Activated CD4-positive, alpha-beta T cell treated with anti-CD3 and anti-CD28 coated beads, Interleukin-2, amount 50 U/mL, for 4 hours (primary cell): ENCODE results near the gene FKRP.

Source experiments
- DNase-seq, 2 experiments: peaks; one replicate each; pipeline ENCODE4 v3.0.0-alpha.2; 2020

Gene FKRP

DNA sequence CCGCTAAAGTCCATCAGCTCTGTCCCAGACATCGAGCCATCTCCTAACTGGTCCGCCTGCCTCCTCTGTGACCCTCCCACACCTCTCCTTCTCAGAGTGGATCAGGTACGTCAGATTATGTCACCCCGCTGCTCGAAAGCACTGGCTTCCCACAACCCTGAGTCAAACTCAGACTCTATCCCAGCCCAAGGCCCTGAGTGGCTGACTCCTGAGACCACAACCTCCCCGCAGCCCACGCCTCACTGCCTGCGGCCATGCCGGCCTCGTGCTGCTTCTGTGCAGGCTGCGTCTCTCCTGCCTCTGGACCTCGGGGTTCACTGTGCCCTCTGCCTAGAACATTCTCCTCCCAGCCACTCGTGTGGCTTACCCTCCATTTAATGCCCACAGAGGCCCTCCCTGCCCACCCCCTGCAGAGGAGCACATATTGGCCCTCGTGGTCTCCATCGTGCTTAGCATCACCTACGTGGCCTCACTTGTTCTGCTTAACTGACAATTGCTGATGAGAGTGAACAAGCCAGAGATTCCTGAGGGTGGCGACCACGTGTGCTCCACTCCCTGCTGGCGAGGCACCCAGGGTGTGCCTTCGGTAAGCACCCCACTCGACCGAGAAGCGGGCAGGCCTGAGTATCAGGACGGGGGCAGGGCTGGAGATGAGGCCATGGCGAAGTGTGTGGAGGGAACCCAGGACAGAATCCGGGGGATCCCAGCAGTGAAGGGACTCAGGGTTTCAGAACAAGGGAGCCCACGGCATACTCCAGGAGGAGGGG lies 13.5 kb upstream of the FKRP start:
- DNase-seq, result no peak

DNA sequence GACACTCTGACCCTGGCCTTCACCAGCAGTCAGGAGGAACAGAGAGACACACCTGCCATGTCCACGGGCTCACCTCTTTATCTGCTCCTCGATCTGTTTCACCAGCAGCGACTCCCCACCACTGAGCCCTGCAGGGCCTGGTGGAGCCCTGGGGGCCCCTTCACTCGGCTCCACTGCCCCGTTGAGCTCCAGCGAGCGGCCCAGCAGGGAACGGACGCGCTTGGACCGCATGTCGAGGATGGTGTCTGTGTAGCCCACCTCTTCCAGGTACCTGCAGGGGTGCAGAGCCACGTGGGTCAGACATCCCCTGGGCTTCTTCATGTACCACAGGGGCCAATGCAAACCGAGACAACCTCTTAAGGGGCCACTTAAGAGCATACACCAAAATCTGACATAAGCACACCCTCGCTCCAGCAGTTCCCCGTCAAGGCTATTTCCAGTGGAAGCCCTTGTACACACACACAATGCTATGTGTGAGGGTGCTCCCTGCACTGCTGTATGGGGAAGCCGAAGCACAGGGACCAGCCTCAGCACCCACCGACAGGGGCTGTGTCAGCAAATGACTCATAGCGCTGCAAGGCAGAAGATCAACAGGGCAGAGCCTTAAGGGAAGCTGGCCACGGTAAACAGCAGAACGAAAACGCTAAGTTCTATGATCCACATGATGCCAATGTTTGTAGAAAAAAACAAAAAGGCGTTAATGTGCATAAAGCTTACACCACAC lies 12.7 kb upstream of the FKRP start:
- no peak for DNase-seq

DNA sequence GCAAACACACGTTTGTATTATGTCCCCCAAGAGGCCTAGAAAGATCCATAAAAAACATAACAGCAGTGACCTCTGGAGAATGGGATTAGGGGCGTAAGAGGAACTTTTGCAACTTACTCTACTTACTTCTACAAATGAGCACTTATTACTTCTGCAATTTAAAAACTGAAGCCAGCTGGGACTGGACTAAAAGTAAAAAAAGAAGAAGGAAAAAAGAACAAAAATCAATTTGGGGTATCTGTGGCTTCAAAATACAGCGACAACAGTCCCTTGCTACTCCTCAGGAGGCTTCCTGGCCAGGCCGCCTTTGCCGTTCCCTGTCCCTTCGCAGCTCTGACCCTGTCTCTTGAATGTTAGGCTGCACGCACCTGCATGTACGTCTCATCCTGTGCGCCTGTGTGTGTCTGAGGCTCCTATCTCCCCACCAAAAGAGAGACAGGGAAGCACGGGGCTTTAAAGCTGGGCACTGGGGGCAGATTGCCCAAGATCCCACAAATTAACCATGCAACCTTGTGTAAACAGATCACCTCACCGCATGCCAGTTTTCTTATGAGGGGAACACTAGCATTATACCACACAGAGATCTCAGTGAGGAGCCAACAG lies 12.1 kb upstream of the FKRP start:
- DNase-seq, result no peak

DNA sequence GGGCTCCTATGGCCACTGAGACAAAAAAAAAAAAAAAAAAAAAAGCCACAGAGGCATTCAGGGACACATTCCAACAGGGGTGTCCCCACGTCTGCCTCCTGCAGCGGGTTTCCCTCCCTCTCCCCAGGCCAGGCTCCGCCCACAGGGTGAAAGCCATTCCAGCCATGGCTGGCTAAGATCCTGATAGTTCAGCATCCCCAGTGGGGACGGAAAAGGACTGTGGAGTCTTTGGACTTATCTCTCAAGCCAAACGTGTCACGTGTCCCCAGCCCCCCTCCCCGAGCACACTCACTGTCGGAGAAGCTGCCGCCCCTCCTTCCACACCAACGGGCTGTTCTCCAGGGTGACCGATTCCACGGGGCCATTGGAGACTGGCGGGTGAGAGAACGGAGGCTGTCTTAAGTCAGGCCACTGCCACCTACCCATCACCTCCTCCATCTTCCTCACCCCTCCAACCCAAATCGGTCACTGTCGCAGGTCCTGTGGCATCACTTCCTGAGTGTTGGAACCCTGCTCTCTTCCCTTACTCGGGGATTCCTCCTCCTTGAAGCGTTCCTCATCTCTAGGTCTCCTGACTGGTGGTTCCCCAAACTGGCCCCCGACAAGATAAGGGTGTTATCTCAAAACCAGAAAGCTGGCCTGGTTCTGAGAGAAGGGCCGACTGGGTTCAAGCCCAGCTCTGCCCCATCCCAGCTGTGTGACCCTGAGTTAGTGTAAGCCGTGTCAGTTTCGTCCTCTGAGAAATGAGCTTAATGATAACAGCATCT lies 9.1 kb upstream of the FKRP start:
- DNase-seq, result no peak

- DNase-seq, result no peak
Observed at GRCh38 chr19:46737298-46737654, 8.6 kb upstream of the FKRP start.

DNA sequence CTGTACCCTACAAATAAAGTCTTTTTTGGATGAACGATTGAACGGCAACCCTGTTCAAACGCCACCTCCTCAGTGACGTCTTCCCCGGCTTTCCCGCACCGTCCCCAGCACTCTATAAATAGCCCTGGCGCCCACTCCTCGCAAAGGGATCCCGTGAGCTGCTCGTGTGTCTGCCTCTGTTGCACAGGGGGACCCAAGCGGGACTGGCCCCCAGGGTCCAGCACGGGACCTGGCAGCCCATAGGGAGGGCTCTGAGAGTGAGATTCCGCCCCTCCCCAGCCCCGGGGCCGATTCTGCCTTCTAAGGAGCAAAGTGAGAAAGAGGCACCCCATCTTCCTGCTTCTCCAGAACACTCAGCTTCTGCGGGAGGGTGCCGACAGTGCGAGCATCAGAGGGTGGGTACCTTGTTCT lies 8.1 kb upstream of the FKRP start:
- no peak for DNase-seq

DNA sequence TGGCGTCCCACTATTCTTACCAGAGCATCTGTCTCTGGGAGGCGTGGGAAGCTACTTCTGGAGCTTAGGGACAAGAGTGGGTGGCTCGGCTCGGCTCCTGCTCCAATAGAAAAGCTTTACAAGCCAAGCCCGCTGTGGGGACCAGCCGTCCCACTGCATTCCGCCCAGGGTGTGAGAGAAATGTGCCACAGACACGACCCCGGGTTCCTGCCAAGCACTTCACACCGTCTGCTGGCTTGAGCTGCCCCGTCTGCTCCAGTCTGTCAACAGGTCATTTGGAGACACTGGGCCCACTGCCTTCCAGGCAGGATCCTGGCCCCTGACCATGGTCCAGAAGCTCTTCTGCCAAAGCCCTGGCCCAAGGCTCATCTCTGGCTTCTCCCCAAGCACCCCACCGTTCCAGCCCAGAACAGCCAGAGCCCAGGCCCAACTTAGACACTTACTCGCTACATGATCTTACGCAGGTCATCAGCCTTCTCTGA lies 6.5 kb upstream of the FKRP start:
- DNase-seq, result no peak

GRCh38 chr19:46741447-46741846 lies 4.4 kb upstream of the FKRP start:
- DNase-seq, result no peak

DNA sequence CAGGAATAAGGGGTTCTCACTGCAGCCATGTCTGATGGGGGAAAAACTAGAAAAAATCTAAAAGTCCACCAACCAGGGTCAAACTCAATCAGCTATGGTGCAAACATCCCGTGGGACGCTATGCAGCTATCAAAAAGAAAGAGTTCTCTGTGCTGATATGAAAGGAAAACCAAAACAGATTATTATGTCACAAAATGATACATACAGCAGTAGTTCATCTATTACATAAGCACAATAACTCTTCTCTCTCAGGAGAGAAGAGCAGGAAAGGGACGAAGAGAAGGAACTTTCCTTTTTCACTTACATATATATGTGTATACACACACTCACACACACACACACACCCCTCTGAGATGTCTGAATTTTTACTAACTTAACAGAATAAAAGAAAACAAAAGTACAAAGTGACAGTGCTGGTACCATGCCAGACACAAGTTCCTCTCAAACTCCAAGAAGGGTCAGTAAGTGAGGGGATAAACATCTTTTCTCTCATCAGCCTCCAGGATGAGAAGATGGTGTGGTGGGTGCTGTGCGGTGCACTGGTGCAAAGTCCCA lies 2.9 kb upstream of the FKRP start:
- DNase-seq, result no peak

- no peak for DNase-seq
Observed at GRCh38 chr19:46744005-46744691, 1.7 kb upstream of the FKRP start.

GRCh38 chr19:46745030-46745429 lies 827 bp upstream of the FKRP start:
- no peak for DNase-seq

- peak; percentile 41 to 43 for DNase-seq
Observed at GRCh38 chr19:46746281-46747057, 612 bp downstream of the FKRP start, which contains the start of gene STRN4. Gene STRN4, minus strand, starts transcription at chr19:46746450. Its CDS starts 20 bp downstream, at chr19:46746430.

GRCh38 chr19:46748325-46749109 lies 2.7 kb downstream of the FKRP start:
- peak; percentile 77 to 79 for DNase-seq

DNA sequence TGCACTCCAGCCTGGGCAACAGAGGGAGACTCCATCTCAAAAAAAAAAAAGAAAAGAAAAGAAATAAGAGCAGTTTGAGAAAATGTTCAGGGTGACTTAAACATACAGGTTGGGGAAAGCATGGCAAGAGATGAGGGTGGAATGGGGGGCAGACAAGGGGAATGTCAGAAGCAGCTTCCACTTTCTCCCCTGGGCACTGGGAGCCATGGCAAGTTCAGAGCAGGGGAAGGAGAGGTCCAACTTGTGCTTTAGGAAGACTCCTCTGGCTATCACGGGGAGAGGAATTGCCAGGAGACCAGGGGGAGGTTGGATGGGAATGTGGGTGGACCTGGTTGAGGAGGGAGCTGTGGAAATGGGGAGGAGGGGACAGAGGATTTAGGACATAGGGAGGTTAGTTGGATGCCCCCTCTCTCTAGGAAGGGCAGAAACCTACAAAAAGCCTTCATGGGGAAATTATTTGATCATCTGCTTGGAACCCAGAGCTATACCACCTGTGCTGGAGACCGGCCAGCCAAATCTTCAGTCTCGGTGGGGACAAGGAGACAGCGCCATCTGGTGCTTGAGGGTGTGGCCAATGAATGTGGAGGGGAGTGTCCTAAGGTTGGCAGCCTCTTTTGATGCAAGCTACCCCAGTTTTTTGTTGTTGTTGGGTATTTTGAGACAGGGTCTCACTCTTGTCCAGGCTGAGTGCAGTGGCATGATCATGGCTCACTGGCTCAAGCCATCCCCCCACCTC lies 7.7 kb downstream of the FKRP start:
- peak; percentile 67 to 70 for DNase-seq

DNA sequence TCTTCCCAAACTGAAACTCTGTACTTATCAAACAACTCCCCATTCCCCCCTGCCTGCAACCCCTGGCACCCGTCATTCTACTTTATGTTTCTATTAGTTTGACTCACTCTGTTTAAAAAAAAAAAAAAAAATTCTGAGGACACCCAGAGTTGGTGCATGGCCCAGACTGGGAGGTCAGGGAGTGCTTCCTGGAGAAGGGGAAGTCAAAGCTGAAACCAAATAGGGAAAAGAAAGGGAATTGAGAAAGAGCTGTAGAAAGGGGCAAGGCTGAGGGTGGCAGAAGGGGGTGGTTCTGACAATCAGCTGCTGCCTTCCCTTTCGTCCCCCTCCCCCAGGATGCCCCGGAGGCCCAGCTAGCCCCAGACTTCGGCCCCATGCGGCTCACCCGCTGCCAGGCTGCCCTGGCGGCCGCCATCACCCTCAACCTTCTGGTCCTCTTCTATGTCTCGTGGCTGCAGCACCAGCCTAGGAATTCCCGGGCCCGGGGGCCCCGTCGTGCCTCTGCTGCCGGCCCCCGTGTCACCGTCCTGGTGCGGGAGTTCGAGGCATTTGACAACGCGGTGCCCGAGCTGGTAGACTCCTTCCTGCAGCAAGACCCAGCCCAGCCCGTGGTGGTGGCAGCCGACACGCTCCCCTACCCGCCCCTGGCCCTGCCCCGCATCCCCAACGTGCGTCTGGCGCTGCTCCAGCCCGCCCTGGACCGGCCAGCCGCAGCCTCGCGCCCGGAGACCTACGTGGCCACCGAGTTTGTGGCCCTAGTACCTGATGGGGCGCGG lies 9.4 kb downstream of the FKRP start:
- no peak for DNase-seq

DNA sequence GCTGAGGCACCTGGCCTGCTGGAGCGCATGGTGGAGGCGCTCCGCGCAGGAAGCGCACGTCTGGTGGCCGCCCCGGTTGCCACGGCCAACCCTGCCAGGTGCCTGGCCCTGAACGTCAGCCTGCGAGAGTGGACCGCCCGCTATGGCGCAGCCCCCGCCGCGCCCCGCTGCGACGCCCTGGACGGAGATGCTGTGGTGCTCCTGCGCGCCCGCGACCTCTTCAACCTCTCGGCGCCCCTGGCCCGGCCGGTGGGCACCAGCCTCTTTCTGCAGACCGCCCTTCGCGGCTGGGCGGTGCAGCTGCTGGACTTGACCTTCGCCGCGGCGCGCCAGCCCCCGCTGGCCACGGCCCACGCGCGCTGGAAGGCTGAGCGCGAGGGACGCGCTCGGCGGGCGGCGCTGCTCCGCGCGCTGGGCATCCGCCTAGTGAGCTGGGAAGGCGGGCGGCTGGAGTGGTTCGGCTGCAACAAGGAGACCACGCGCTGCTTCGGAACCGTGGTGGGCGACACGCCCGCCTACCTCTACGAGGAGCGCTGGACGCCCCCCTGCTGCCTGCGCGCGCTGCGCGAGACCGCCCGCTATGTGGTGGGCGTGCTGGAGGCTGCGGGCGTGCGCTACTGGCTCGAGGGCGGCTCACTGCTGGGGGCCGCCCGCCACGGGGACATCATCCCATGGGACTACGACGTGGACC lies 10.1 kb downstream of the FKRP start:
- DNase-seq, result no peak

DNA sequence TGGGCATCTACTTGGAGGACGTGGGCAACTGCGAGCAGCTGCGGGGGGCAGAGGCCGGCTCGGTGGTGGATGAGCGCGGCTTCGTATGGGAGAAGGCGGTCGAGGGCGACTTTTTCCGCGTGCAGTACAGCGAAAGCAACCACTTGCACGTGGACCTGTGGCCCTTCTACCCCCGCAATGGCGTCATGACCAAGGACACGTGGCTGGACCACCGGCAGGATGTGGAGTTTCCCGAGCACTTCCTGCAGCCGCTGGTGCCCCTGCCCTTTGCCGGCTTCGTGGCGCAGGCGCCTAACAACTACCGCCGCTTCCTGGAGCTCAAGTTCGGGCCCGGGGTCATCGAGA lies 10.7 kb downstream of the FKRP start:
- no peak for DNase-seq

- DNase-seq, result no peak
Observed at GRCh38 chr19:46759206-46759605, 13.3 kb downstream of the FKRP start.
